H1 (cell line): ENCODE measurements around the gene CD163. TPM values are rescaled to one million over a fixed set of nuclear protein-coding genes. Genes with fewer than 3 reads are reported as not detected.

Experiments used
- EP300 ChIP-seq, 2 experiments: IDR thresholded peaks; 1 replicate in 1 of 2; 2 replicates in 1 of 2; pipeline ENCODE4 v1.6.1; 2011 to 2012; ENCODE audit warnings: low read depth in 2 of 2, low read length in 2 of 2, mild to moderate bottlenecking in 2 of 2, borderline replicate concordance in 1 of 2, inconsistent platforms in 1 of 2, moderate library complexity in 1 of 2
- KDM4A ChIP-seq: IDR thresholded peaks from one replicate; pipeline ENCODE4 v1.7.1; 2012; ENCODE audit warnings: low read depth, mild to moderate bottlenecking, moderate library complexity, low read length, inconsistent platforms; ENCODE audit not compliant: severe bottlenecking
- POU5F1 ChIP-seq: IDR thresholded peaks from 2 replicates; pipeline ENCODE4 v1.6.1; 2011; ENCODE audit warnings: low read depth, mild to moderate bottlenecking, low read length, moderate library complexity
- SRF ChIP-seq: IDR thresholded peaks from 2 replicates; pipeline ENCODE4 v1.6.1; 2011; ENCODE audit warnings: mild to moderate bottlenecking, low read depth, low read length, moderate library complexity
- SUZ12 ChIP-seq: fragments of 200-600 bp; sonication (generic); IDR thresholded peaks from 2 replicates; pipeline ENCODE4 v1.6.1; 2012; ENCODE audit warnings: mild to moderate bottlenecking, inconsistent platforms, low read length, moderate library complexity, mixed read lengths
- TBP ChIP-seq: IDR thresholded peaks from 2 replicates; pipeline ENCODE4 v1.6.1; 2011; ENCODE audit warnings: low read depth, low read length, improper control_type of control experiment
- YY1 ChIP-seq: IDR thresholded peaks from 2 replicates; pipeline ENCODE4 v1.6.1; 2011; ENCODE audit warnings: low read depth, mild to moderate bottlenecking, low read length
- polyA plus RNA-seq, 7 experiments: library from polyadenylated mRNA; depleted of rRNA in 3 of 7; stranded (reverse) in 5 of 7; unstranded in 2 of 7; fragments of >200 nt in 5 of 7; fragments of 200-250 nt in 2 of 7; gene quantifications; 1 replicate in 5 of 7; 2 replicates in 1 of 7; 4 replicates in 1 of 7; pipeline versions ENCODE4 v1.2.1 to v1.2.3, GENCODE V29; 2011 to 2013; ENCODE audit warnings: missing spikeins in 2 of 7, mixed read lengths in 2 of 7
- total RNA-seq: library from RNA; stranded (reverse); fragmentation: NEBNext Ultra II Directional; extraction: Animal tissue kit (Norgen Biotek cat#: 25700); gene quantifications from 2 replicates; pipeline ENCODE4 v1.2.1, GENCODE V29; 2021

CD163 gene
- total and polyA plus RNA-seq, 2 of the 8 experiments (the other 6 are each of a cell fraction or from before 2014, with no cell fraction given), result 0.02 TPM; not detected in 1

- TF ChIP-seq YY1 (no peak), SRF (no peak), EP300 (IDR thresholded peaks at IDR 0.05; ENCODE audit: borderline replicate concordance in 1 of 2, low read depth in 2 of 2, low read length in 2 of 2) (no peak), POU5F1 (no peak), KDM4A (no peak), SUZ12 (no peak), TBP (no peak)
These were observed 52.9 kb downstream of the CD163 start (continued) for GRCh38 chr12:7450667-7451066.
